IPS DF 6.9 (cell line): Measurements from ENCODE around the gene FES.
"Not testable (repeated sequence)": the region's sequence is repeated elsewhere in the genome, so short reads cannot be mapped to it uniquely, and the experiment has no call there.

Source experiments
- DNase-seq: peaks from one replicate; pipeline ENCODE4 v3.0.0-alpha.2; 2013; ENCODE audit warnings: low read depth, low spot score
- H3K27ac ChIP-seq: one replicate; pipeline ENCODE4 v1.5.1; 2013; ENCODE audit warnings: low read length, control low read depth
- H3K27me3 ChIP-seq: 2 replicates; pipeline ENCODE4 v1.6.1; 2013; ENCODE audit warnings: mild to moderate bottlenecking, low read length; ENCODE audit not compliant: control insufficient read depth, insufficient read depth
- H3K36me3 ChIP-seq: 2 replicates; pipeline ENCODE4 v1.6.1; 2013; ENCODE audit warnings: low read length; ENCODE audit not compliant: control insufficient read depth, insufficient read depth
- H3K4me1 ChIP-seq: 2 replicates; pipeline ENCODE4 v1.6.1; 2013; ENCODE audit warnings: low read length; ENCODE audit not compliant: control insufficient read depth, insufficient read depth
- H3K4me3 ChIP-seq: 2 replicates; pipeline ENCODE4 v1.5.1; 2013; ENCODE audit warnings: mild to moderate bottlenecking, low read length
- H3K9me3 ChIP-seq: 2 replicates; pipeline ENCODE4 v1.6.1; 2013; ENCODE audit warnings: low read length, inconsistent platforms; ENCODE audit not compliant: control insufficient read depth, insufficient read depth
- WGBS: extraction: QIAGEN DNeasy Blood & Tissue Kit; methylation state at CpG from one replicate; pipeline ENCODE4 v1.1.7; 2013; ENCODE audit warnings: mixed read lengths, missing lambda C conversion rate; ENCODE audit not compliant: insufficient read length, insufficient coverage; 5-methylcytosine and 5-hydroxymethylcytosine counted together

FES gene

GRCh38 chr15:90892498-90893174 is 8.3 kb downstream of the FES start:
- H3K27me3 ChIP-seq = no peaks in the 10 kb centered on the region
- WGBS = no CpG with 5 or more reads among the region's 29 CpGs
- H3K36me3 ChIP-seq = no peaks in the 10 kb centered on the region
- no peaks in the 10 kb centered on the region for H3K4me1 ChIP-seq
- H3K9me3 ChIP-seq = no peaks in the 10 kb centered on the region
- H3K27ac ChIP-seq = no peak overlapping the region
- no peak overlapping the region for H3K4me3 ChIP-seq
- DNase-seq = no peak

GRCh38 chr15:90893175-90894090 is 9.1 kb downstream of the FES start:
- no CpG with 5 or more reads among the region's 33 CpGs for WGBS
- no peaks in the 10 kb centered on the region for H3K36me3 ChIP-seq
- H3K9me3 ChIP-seq = no peaks in the 10 kb centered on the region
- no peaks in the 10 kb centered on the region for H3K27me3 ChIP-seq
- no peak overlapping the region for H3K4me3 ChIP-seq
- no peak for DNase-seq
- H3K4me1 ChIP-seq = no peaks in the 10 kb centered on the region
- H3K27ac ChIP-seq = no peak overlapping the region

- Histone ChIP-seq H3K36me3 (no peaks in the 10 kb centered on the region), H3K9me3 (no peaks in the 10 kb centered on the region), H3K4me1 (no peaks in the 10 kb centered on the region), H3K27me3 (no peaks in the 10 kb centered on the region), H3K27ac (no peak overlapping the region), H3K4me3 (no peak overlapping the region)
- WGBS = 100% methylated on average over 1 of the region's 10 CpGs
- DNase-seq = no peak
These were observed 11.3 kb downstream of the FES start for GRCh38 chr15:90895571-90896117.

- H3K4me3 ChIP-seq, H3K27me3 ChIP-seq, H3K27ac ChIP-seq, H3K36me3 ChIP-seq, H3K9me3 ChIP-seq, H3K4me1 ChIP-seq, DNase-seq: not testable (repeated sequence)
- WGBS = 100% methylated on average over 1 of the region's 14 CpGs
These were observed 12.9 kb downstream of the FES start for GRCh38 chr15:90897131-90897655.

GRCh38 chr15:90901175-90902039 is 17.1 kb downstream of the FES start:
- WGBS = no CpG with 5 or more reads among the region's 14 CpGs
- H3K36me3 ChIP-seq = no peaks in the 10 kb centered on the region; the same call in 1 of the 2 replicates
- no peak for DNase-seq
- H3K4me1 ChIP-seq = peaks cover 3% of the 10 kb centered on the region
- no peak overlapping the region for H3K27ac ChIP-seq
- H3K4me3 ChIP-seq = no peak overlapping the region
- H3K27me3 ChIP-seq = peaks cover 2% of the 10 kb centered on the region; the same call in 1 of the 2 replicates
- H3K9me3 ChIP-seq = no peaks in the 10 kb centered on the region

GRCh38 chr15:90902040-90902839 is 17.9 kb downstream of the FES start:
- no peak overlapping the region for H3K27ac ChIP-seq

GRCh38 chr15:90902840-90903732 is 18.8 kb downstream of the FES start, which contains the start of gene MAN2A2:
Gene MAN2A2 (plus strand): TSS chr15:90903302. CDS start chr15:90904208, 906 bp downstream.
- peak within 1 kb of the TSS; percentile 84 for H3K4me3 ChIP-seq
- WGBS = no CpG with 5 or more reads among the region's 81 CpGs
- H3K27ac ChIP-seq = no peak within 1 kb of the TSS
- peaks cover 2% of the 10 kb centered on the region; the same call in 1 of the 2 replicates for H3K27me3 ChIP-seq
- H3K4me1 ChIP-seq = peaks cover 3% of the 10 kb centered on the region
- H3K36me3 ChIP-seq = no peaks in the 10 kb centered on the region; the same call in 1 of the 2 replicates
- no peak for DNase-seq
- no peaks in the 10 kb centered on the region for H3K9me3 ChIP-seq

More at GRCh38 chr15:90902040-90902839, 17.9 kb downstream of the FES start:
- peaks cover 2% of the 10 kb centered on the region; the same call in 1 of the 2 replicates for H3K27me3 ChIP-seq
- no peak for DNase-seq
- no peaks in the 10 kb centered on the region for H3K9me3 ChIP-seq
- peaks cover 3% of the 10 kb centered on the region for H3K4me1 ChIP-seq
- no peaks in the 10 kb centered on the region; the same call in 1 of the 2 replicates for H3K36me3 ChIP-seq
- peak overlapping the region; percentile 84; the same call in 1 of the 2 replicates for H3K4me3 ChIP-seq
- WGBS = no CpG with 5 or more reads among the region's 71 CpGs

GRCh38 chr15:90903733-90904536 is 19.6 kb downstream of the FES start:
- peaks cover 2% of the 10 kb centered on the region; the same call in 1 of the 2 replicates for H3K27me3 ChIP-seq
- no CpG with 5 or more reads among the region's 18 CpGs for WGBS
- no peaks in the 10 kb centered on the region; the same call in 1 of the 2 replicates for H3K36me3 ChIP-seq
- H3K4me1 ChIP-seq = peaks cover 3% of the 10 kb centered on the region
- DNase-seq = no peak
- no peaks in the 10 kb centered on the region for H3K9me3 ChIP-seq
- peak overlapping the region; percentile 84; the same call in 1 of the 2 replicates for H3K4me3 ChIP-seq
- H3K27ac ChIP-seq = no peak overlapping the region
